ENCODE measurements around the gene GPC6. TPM values are rescaled to one million over a fixed set of nuclear protein-coding genes. Genes with fewer than 3 reads are reported as not detected.

GPC6 gene
- polyA plus RNA-seq, 1 donor from 2014 or later: 9.0 TPM

DNA sequence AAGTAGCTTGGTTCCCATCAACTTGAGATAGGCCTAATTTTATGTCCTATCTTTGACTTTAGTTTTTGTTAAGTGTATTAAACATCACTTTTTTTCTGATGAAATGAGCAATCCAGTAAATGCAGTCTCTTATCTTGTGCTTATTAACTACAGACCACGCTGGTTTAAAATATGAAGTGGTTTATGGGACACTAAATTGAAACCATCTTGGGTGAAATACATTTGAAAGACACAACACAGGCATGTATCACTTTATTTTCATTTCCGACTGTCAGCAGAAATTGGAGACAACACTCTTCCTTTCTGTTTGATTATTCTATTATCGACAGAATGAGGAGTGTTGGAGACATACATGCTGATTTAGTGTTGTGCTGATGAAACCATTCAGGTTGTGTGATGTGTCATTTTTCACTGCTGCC, 447.7 kb downstream of the GPC6 start:
- H3K9me3 ChIP-seq (ENCODE audit: low read length): no peaks in the 10 kb centered on the region
- no peak overlapping the region for H3K4me2 ChIP-seq (ENCODE audit: low read length)
- H3K36me3 ChIP-seq (ENCODE audit: insufficient read depth, low read length): no peaks in the 10 kb centered on the region
- TF ChIP-seq, protein P1, sequence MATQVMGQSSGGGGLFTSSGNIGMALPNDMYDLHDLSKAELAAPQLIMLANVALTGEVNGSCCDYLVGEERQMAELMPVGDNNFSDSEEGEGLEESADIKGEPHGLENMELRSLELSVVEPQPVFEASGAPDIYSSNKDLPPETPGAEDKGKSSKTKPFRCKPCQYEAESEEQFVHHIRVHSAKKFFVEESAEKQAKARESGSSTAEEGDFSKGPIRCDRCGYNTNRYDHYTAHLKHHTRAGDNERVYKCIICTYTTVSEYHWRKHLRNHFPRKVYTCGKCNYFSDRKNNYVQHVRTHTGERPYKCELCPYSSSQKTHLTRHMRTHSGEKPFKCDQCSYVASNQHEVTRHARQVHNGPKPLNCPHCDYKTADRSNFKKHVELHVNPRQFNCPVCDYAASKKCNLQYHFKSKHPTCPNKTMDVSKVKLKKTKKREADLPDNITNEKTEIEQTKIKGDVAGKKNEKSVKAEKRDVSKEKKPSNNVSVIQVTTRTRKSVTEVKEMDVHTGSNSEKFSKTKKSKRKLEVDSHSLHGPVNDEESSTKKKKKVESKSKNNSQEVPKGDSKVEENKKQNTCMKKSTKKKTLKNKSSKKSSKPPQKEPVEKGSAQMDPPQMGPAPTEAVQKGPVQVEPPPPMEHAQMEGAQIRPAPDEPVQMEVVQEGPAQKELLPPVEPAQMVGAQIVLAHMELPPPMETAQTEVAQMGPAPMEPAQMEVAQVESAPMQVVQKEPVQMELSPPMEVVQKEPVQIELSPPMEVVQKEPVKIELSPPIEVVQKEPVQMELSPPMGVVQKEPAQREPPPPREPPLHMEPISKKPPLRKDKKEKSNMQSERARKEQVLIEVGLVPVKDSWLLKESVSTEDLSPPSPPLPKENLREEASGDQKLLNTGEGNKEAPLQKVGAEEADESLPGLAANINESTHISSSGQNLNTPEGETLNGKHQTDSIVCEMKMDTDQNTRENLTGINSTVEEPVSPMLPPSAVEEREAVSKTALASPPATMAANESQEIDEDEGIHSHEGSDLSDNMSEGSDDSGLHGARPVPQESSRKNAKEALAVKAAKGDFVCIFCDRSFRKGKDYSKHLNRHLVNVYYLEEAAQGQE (IDR thresholded peaks at IDR 0.05; ENCODE audit: borderline replicate concordance): no peak
- TF ChIP-seq POLR2AphosphoS5 (IDR thresholded peaks at IDR 0.05): no peak
- no peak for TF ChIP-seq RAD21 (conservative IDR thresholded peaks at IDR 0.05)
- no peak for TF ChIP-seq MXI1 (conservative IDR thresholded peaks at IDR 0.05; ENCODE audit: poor library complexity, severe bottlenecking)
- TF ChIP-seq SMC3 (conservative IDR thresholded peaks at IDR 0.05; ENCODE audit: poor library complexity): no peak
- no peak for TF ChIP-seq EZH2 (IDR thresholded peaks at IDR 0.05; ENCODE audit: borderline replicate concordance, insufficient read depth, low read length, poor library complexity, severe bottlenecking)
- TF ChIP-seq, protein P2, sequence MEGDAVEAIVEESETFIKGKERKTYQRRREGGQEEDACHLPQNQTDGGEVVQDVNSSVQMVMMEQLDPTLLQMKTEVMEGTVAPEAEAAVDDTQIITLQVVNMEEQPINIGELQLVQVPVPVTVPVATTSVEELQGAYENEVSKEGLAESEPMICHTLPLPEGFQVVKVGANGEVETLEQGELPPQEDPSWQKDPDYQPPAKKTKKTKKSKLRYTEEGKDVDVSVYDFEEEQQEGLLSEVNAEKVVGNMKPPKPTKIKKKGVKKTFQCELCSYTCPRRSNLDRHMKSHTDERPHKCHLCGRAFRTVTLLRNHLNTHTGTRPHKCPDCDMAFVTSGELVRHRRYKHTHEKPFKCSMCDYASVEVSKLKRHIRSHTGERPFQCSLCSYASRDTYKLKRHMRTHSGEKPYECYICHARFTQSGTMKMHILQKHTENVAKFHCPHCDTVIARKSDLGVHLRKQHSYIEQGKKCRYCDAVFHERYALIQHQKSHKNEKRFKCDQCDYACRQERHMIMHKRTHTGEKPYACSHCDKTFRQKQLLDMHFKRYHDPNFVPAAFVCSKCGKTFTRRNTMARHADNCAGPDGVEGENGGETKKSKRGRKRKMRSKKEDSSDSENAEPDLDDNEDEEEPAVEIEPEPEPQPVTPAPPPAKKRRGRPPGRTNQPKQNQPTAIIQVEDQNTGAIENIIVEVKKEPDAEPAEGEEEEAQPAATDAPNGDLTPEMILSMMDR (IDR thresholded peaks at IDR 0.05; ENCODE audit: poor library complexity, severe bottlenecking): no peak
- no peak for TF ChIP-seq TAF1 (IDR thresholded peaks at IDR 0.05; ENCODE audit: low read depth)
- TF ChIP-seq EP300 (conservative IDR thresholded peaks at IDR 0.05; ENCODE audit: poor library complexity, severe bottlenecking): no peak
- no peak overlapping the region for H3K27ac ChIP-seq (ENCODE audit: low read length)
- no peak overlapping the region for H2AFZ ChIP-seq (ENCODE audit: low read depth, low read length)
- H3K27me3 ChIP-seq (ENCODE audit: insufficient read depth, low read depth, low read length): no peaks in the 10 kb centered on the region
- no peak overlapping the region for H3K9ac ChIP-seq (ENCODE audit: low read length)
- no peak overlapping the region for H3K4me3 ChIP-seq (ENCODE audit: low read length)
- H4K20me1 ChIP-seq (ENCODE audit: insufficient read depth): no peaks in the 10 kb centered on the region
- no peaks in the 10 kb centered on the region for H3K9me2 ChIP-seq (ENCODE audit: insufficient read depth, low read length)
- H3F3A ChIP-seq (ENCODE audit: insufficient read depth, low read length, poor library complexity, severe bottlenecking): no peaks in the 10 kb centered on the region
- H3K79me2 ChIP-seq (replicated peaks; ENCODE audit: insufficient read depth, low read length): no peaks in the 10 kb centered on the region

DNA sequence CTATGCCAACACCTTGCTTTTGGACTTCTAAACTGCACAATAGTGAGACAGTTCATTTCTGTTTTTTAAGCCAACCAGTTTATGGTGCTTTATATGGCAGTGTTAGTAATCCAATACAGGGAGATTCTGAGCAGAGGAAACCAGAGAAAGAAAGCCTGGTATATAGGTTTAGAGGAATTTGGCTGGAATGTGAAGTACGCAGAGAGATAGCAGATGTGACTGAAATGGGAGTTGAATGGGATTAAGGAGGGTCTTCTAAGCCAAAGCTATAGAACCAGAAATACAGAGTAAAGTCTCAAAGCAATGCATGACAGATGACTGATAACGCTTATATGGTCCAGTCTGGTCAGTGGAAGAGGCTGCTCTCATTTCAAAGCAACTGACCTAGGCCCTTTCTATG, 453.7 kb downstream of the GPC6 start:
- Histone ChIP-seq H3K27ac (ENCODE audit: low read length) (no peak overlapping the region), H3K9me2 (ENCODE audit: insufficient read depth, low read length) (no peaks in the 10 kb centered on the region), H3K9me3 (ENCODE audit: low read length) (no peaks in the 10 kb centered on the region), H3K36me3 (ENCODE audit: insufficient read depth, low read length) (no peaks in the 10 kb centered on the region), H3K9ac (ENCODE audit: low read length) (no peak overlapping the region), H3K79me2 (replicated peaks; ENCODE audit: insufficient read depth, low read length) (no peaks in the 10 kb centered on the region), H4K20me1 (ENCODE audit: insufficient read depth) (no peaks in the 10 kb centered on the region), H3K27me3 (ENCODE audit: insufficient read depth, low read depth, low read length) (no peaks in the 10 kb centered on the region), H2AFZ (ENCODE audit: low read depth, low read length) (no peak overlapping the region), H3F3A (ENCODE audit: insufficient read depth, low read length, poor library complexity, severe bottlenecking) (no peaks in the 10 kb centered on the region), H3K4me3 (ENCODE audit: low read length) (no peak overlapping the region), H3K4me2 (ENCODE audit: low read length) (no peak overlapping the region)
- TF ChIP-seq TAF1 (IDR thresholded peaks at IDR 0.05; ENCODE audit: low read depth) (no peak), POLR2AphosphoS5 (IDR thresholded peaks at IDR 0.05) (no peak), SMC3 (conservative IDR thresholded peaks at IDR 0.05; ENCODE audit: poor library complexity) (no peak), MXI1 (conservative IDR thresholded peaks at IDR 0.05; ENCODE audit: poor library complexity, severe bottlenecking) (no peak), EZH2 (IDR thresholded peaks at IDR 0.05; ENCODE audit: borderline replicate concordance, insufficient read depth, low read length, poor library complexity, severe bottlenecking) (no peak), EP300 (conservative IDR thresholded peaks at IDR 0.05; ENCODE audit: poor library complexity, severe bottlenecking) (no peak), RAD21 (conservative IDR thresholded peaks at IDR 0.05) (no peak)
- TF ChIP-seq, protein P2 (IDR thresholded peaks at IDR 0.05; ENCODE audit: poor library complexity, severe bottlenecking): no peak
- TF ChIP-seq, protein P1 (IDR thresholded peaks at IDR 0.05; ENCODE audit: borderline replicate concordance): no peak

Measured in neural cell (in vitro differentiated cells).